Caco-2 (cell line): ENCODE data around the gene ABCA5. TPM values are rescaled to one million over a fixed set of nuclear protein-coding genes. Genes with fewer than 3 reads are reported as not detected.

ENCODE experiments used
- BruUV-seq: library from RNA; stranded (reverse); fragments of 400-500 nt; replicated peaks from 2 replicates; lab custom pipeline; 2021; lab: Mats Ljungman, UMichigan
- CTCF ChIA-PET: fragments of 300-600 bp; sonication (Branson Sonifier 250); formaldehyde crosslinking; loops from one replicate; lab custom pipeline; 2022; ENCODE audit warnings: antibody characterized with exemption; lab: Charles Lee
- POLR2A ChIA-PET: fragments of 300-600 bp; sonication (Branson Sonifier 250); formaldehyde crosslinking; loops from one replicate; lab custom pipeline; 2022; ENCODE audit warnings: antibody characterized with exemption; lab: Charles Lee
- DNase-seq, 2 experiments: peaks; one replicate each; pipeline versions ENCODE4 v3.0.0 to v3.0.0-alpha.2; 2020 to 2022
- H3K27me3 ChIP-seq: replicated peaks from 2 replicates; pipeline ENCODE4 v1.6.0; 2011; ENCODE audit warnings: low read length; ENCODE audit not compliant: control insufficient read depth, insufficient read depth
- H3K36me3 ChIP-seq: 2 replicates; pipeline ENCODE4 v1.5.1; 2011; ENCODE audit warnings: low read length; ENCODE audit not compliant: control insufficient read depth, insufficient read depth
- H3K4me1 ChIP-seq: fragments of 250-450 bp; sonication (Bioruptor Pico); 2 replicates; pipeline ENCODE4 v1.5.1; 2020; ENCODE audit warnings: mild to moderate bottlenecking
- H3K4me3 ChIP-seq: 2 replicates; pipeline ENCODE4 v1.5.1; 2011; ENCODE audit warnings: low read depth, mild to moderate bottlenecking, control low read depth, low read length
- H3K9me3 ChIP-seq: fragments of 250-450 bp; sonication (Bioruptor Pico); 2 replicates; pipeline ENCODE4 v1.5.1; 2020; ENCODE audit warnings: mild to moderate bottlenecking, moderate library complexity
- H3K27ac Mint-ChIP-seq: one replicate; pipeline ENCODE4 v1.8.0; 2022; ENCODE audit warnings: mixed read lengths; ENCODE audit not compliant: unreplicated experiment
- H3K27me3 Mint-ChIP-seq: one replicate; pipeline ENCODE4 v1.8.0; 2022; ENCODE audit warnings: mixed read lengths; ENCODE audit not compliant: insufficient read depth, unreplicated experiment
- H3K36me3 Mint-ChIP-seq: one replicate; pipeline ENCODE4 v1.8.0; 2022; ENCODE audit warnings: mild to moderate bottlenecking, mixed read lengths; ENCODE audit not compliant: insufficient read depth, unreplicated experiment
- H3K4me1 Mint-ChIP-seq: one replicate; pipeline ENCODE4 v1.8.0; 2022; ENCODE audit warnings: low read depth, mixed read lengths; ENCODE audit not compliant: unreplicated experiment
- H3K4me3 Mint-ChIP-seq: one replicate; pipeline ENCODE4 v1.8.0; 2022; ENCODE audit warnings: mild to moderate bottlenecking, moderate library complexity, mixed read lengths; ENCODE audit not compliant: unreplicated experiment
- H3K9me3 Mint-ChIP-seq: one replicate; pipeline ENCODE4 v1.8.0; 2022; ENCODE audit warnings: mixed read lengths; ENCODE audit not compliant: unreplicated experiment
- CTCF ChIP-seq, 2 experiments: fragments of 200-600 bp in 1 of 2; IDR thresholded peaks; 1 replicate in 1 of 2; 2 replicates in 1 of 2; pipeline versions ENCODE4 v1.5.1 to v1.8.0; 2011 to 2022; ENCODE audit warnings: antibody characterized with exemption in 1 of 2, control low read depth in 1 of 2, inconsistent platforms in 1 of 2, low read depth in 1 of 2, low read length in 1 of 2, mild to moderate bottlenecking in 1 of 2, moderate library complexity in 1 of 2; ENCODE audit not compliant: insufficient read depth in 1 of 2, severe bottlenecking in 1 of 2, unreplicated experiment in 1 of 2
- intact Hi-C: fragments of 100-400 bp; cut with micrococcal nuclease; formaldehyde crosslinking; loops from one replicate; pipeline ENCODE4 v1.10.0; 2022; ENCODE audit not compliant: unreplicated experiment
- total RNA-seq: library from RNA; stranded (reverse); gene quantifications from 2 replicates; pipeline ENCODE4 v1.2.3, GENCODE V29; 2022

ABCA5 gene
- total RNA-seq, 1 experiment from 2014 or later = 11.0 TPM

DNA sequence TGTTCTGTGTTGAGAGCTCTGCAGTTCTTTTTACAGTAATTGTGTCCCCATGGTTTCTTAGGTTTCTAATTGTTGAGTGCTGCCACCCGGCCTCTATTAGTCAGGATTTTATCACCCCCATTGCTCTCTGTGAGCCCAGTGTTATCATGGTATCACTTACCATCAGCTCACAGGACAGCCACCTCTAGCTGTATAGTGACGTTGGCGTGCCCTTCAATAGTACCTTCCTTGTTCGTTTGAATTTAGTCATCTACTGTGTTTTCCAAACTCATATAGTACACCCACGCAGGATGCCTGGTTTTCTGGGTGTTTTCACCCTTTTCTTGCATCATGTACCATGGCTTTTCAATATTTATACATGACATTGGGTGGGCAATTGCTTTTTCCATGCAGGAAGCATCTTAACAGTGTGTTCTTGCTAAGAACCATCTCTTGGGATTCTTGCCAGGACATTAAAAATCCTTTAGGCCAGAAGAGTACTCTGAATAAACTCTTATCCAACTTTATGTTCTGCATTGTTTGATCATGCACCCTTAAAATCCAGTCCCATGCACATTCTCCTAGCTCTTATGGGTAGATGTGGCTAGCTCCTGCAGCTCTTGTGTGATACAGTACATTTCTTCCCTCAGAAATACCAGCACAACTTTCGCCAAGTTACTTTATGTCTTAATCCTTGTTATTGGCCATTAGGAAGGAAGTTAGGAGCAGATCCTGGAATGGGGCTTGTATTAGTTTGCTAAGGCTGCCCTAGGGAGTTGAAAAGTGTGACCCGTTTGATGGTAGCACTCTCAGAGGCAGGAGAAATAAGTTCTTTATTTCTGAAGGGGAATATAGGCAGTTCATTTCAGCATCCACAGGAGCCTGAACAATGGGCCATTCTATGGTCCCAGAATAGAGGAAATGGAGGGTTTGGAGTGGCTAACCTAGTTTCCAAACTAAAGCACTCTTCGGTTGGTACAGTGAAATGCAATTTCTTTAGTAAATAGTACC, 87.0 kb downstream of the ABCA5 start:
- intact Hi-C loops = no loop called here
- POLR2A ChIA-PET = interaction anchor here (0.7 kb wide), 1 partner anchor 461 kb away, joined by 3 read pairs; no protein-coding TSS in a partner anchor
- no TSS peak for BruUV-seq
- H3K9me3 ChIP-seq = no peaks in the 10 kb centered on the region
- H3K4me1 Mint-ChIP-seq = peaks cover 6% of the 10 kb centered on the region
- no peaks in the 10 kb centered on the region for H3K9me3 Mint-ChIP-seq
- no peaks in the 10 kb centered on the region for H3K36me3 ChIP-seq
- no peak overlapping the region for H3K4me3 Mint-ChIP-seq
- no peaks in the 10 kb centered on the region for H3K36me3 Mint-ChIP-seq
- H3K27ac Mint-ChIP-seq = no peak overlapping the region
- DNase-seq = no peak
- H3K27me3 ChIP-seq = no peaks in the 10 kb centered on the region
- no peak overlapping the region for H3K4me3 ChIP-seq
- peaks cover 5% of the 10 kb centered on the region for H3K4me1 ChIP-seq
- TF ChIP-seq CTCF (IDR thresholded peaks at IDR 0.05; ENCODE audit: insufficient read depth in 1 of 2, low read depth in 1 of 2, low read length in 1 of 2, severe bottlenecking in 1 of 2, unreplicated experiment in 1 of 2) = no peak
- H3K27me3 Mint-ChIP-seq = no peaks in the 10 kb centered on the region
- CTCF ChIA-PET = no interaction called here

DNA sequence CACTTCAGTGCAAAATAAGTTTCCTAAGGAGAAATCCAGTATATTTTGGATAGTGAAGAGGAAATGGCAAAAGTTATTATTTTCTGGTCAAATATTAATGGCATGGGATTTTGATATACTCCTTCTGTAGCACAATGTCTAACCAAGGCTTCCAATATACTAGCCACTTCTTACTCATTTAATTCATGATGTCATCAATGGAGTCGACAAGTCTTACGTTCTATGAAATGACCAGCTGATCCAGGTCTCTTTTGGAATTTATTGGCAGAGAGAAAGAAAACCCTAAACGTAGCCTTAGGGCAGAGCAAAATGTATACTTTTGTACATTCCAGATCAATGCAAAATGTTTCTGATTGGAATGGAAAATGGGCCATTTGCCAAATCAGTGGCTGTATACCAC, 90.0 kb downstream of the ABCA5 start:
- H3K4me1 Mint-ChIP-seq = peaks cover 6% of the 10 kb centered on the region
- ChIA-PET POLR2A (no interaction called here), CTCF (no interaction called here)
- Histone ChIP-seq H3K4me3 (no peak overlapping the region), H3K9me3 (peaks cover 6% of the 10 kb centered on the region; the same call in 1 of the 2 replicates), H3K27me3 (no peaks in the 10 kb centered on the region), H3K4me1 (peaks cover 5% of the 10 kb centered on the region), H3K36me3 (no peaks in the 10 kb centered on the region)
- no peaks in the 10 kb centered on the region for H3K36me3 Mint-ChIP-seq
- H3K27ac Mint-ChIP-seq = no peak overlapping the region
- intact Hi-C loops = no loop called here
- DNase-seq = no peak
- no TSS peak for BruUV-seq
- H3K9me3 Mint-ChIP-seq = peaks cover 16% of the 10 kb centered on the region
- H3K27me3 Mint-ChIP-seq = no peaks in the 10 kb centered on the region
- TF ChIP-seq CTCF (IDR thresholded peaks at IDR 0.05; ENCODE audit: insufficient read depth in 1 of 2, low read depth in 1 of 2, low read length in 1 of 2, severe bottlenecking in 1 of 2, unreplicated experiment in 1 of 2) = no peak
- H3K4me3 Mint-ChIP-seq = no peak overlapping the region

DNA sequence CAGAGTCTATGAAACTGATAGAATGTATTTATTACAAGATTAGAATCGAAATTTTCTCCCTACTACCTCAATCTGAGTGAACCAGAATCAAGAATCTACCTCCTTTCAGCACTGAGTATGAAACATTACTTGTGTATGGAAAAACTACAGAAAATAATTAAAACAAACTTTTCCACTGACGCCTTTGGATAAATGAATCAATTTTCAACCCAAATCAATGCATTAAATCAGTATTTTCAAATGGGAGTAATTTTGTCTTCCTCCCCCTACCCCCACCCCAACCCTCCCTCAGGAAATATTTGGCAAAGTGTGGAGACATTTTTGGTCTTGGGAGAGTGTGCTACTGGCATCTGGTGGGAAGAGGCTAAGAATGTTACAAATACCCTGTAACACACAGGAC, 90.5 kb downstream of the ABCA5 start:
- DNase-seq = no peak
- Mint-ChIP-seq H3K9me3 (peaks cover 21% of the 10 kb centered on the region), H3K4me3 (no peak overlapping the region), H3K36me3 (no peaks in the 10 kb centered on the region), H3K4me1 (peaks cover 6% of the 10 kb centered on the region), H3K27ac (no peak overlapping the region), H3K27me3 (no peaks in the 10 kb centered on the region)
- no TSS peak for BruUV-seq
- intact Hi-C loops = no loop called here
- H3K4me1 ChIP-seq = peaks cover 5% of the 10 kb centered on the region
- ChIA-PET POLR2A (no interaction called here), CTCF (no interaction called here)
- peaks cover 6% of the 10 kb centered on the region; the same call in 1 of the 2 replicates for H3K9me3 ChIP-seq
- no peaks in the 10 kb centered on the region for H3K27me3 ChIP-seq
- no peak for TF ChIP-seq CTCF (IDR thresholded peaks at IDR 0.05; ENCODE audit: insufficient read depth in 1 of 2, low read depth in 1 of 2, low read length in 1 of 2, severe bottlenecking in 1 of 2, unreplicated experiment in 1 of 2)
- no peak overlapping the region for H3K4me3 ChIP-seq
- no peaks in the 10 kb centered on the region for H3K36me3 ChIP-seq
